MM.1S (cell line): ENCODE measurements around the gene YAF2.
"Not testable (repeated sequence)": the region's sequence is repeated elsewhere in the genome, so short reads cannot be mapped to it uniquely, and the experiment has no call there.

Experiments
- DNase-seq: peaks from one replicate; pipeline ENCODE4 v3.0.0-alpha.2; 2015
- H2AFZ ChIP-seq: fragments of 300-600 bp; sonication (generic); 2 replicates; pipeline ENCODE4 v1.6.0; 2016; ENCODE audit warnings: antibody characterized with exemption, low read length
- H3F3A ChIP-seq: fragments of 300-600 bp; sonication (generic); 2 replicates; pipeline ENCODE4 v1.6.1; 2016; ENCODE audit warnings: mild to moderate bottlenecking, antibody characterized with exemption, low read length, moderate library complexity, mixed read lengths; ENCODE audit not compliant: insufficient read depth
- H3K27ac ChIP-seq: fragments of 300-600 bp; sonication (generic); 2 replicates; pipeline ENCODE4 v1.5.1; 2016; ENCODE audit warnings: mild to moderate bottlenecking, low read length
- H3K27me3 ChIP-seq: fragments of 300-600 bp; sonication (generic); replicated peaks from 2 replicates; pipeline ENCODE4 v1.6.0; 2016; ENCODE audit warnings: low read length; ENCODE audit not compliant: insufficient read depth
- H3K36me3 ChIP-seq: fragments of 300-600 bp; sonication (generic); replicated peaks from 2 replicates; pipeline ENCODE4 v1.6.1; 2016; ENCODE audit warnings: mild to moderate bottlenecking, low read length, mixed read lengths; ENCODE audit not compliant: insufficient read depth
- H3K4me1 ChIP-seq: fragments of 300-600 bp; sonication (generic); 2 replicates; pipeline ENCODE4 v1.6.1; 2016; ENCODE audit warnings: low read length, mixed read lengths
- H3K4me2 ChIP-seq: fragments of 300-600 bp; sonication (generic); 2 replicates; pipeline ENCODE4 v1.6.0; 2016; ENCODE audit warnings: low read depth, low read length
- H3K4me3 ChIP-seq: fragments of 300-600 bp; sonication (generic); 2 replicates; pipeline ENCODE4 v1.5.1; 2016; ENCODE audit warnings: low read length, mixed read lengths
- H3K79me2 ChIP-seq: fragments of 300-600 bp; sonication (generic); 2 replicates; pipeline ENCODE4 v1.6.1; 2016; ENCODE audit warnings: mixed run types, low read length, mixed read lengths
- H3K9ac ChIP-seq: fragments of 300-600 bp; sonication (generic); 2 replicates; pipeline ENCODE4 v1.6.1; 2016; ENCODE audit warnings: low read length, mixed read lengths
- H3K9me2 ChIP-seq: fragments of 300-600 bp; sonication (generic); replicated peaks from 2 replicates; pipeline ENCODE4 v1.6.1; 2016; ENCODE audit warnings: mild to moderate bottlenecking, low read length, mixed read lengths; ENCODE audit not compliant: insufficient read depth
- H3K9me3 ChIP-seq: fragments of 300-600 bp; sonication (generic); replicated peaks from 2 replicates; pipeline ENCODE4 v1.6.1; 2016; ENCODE audit warnings: mild to moderate bottlenecking, low read length, mixed read lengths; ENCODE audit not compliant: insufficient read depth
- H4K20me1 ChIP-seq: fragments of 300-600 bp; sonication (generic); 2 replicates; pipeline ENCODE4 v1.6.1; 2016; ENCODE audit warnings: mild to moderate bottlenecking, low read length, moderate library complexity, mixed read lengths; ENCODE audit not compliant: insufficient read depth
- EZH2 ChIP-seq: fragments of 300-600 bp; sonication (generic); optimal IDR thresholded peaks from 2 replicates; pipeline ENCODE3; 2017; ENCODE audit warnings: low read depth, mild to moderate bottlenecking, antibody characterized with exemption, low read length, mixed read lengths
- EZH2phosphoT487 ChIP-seq: fragments of 300-600 bp; sonication (generic); IDR thresholded peaks from 2 replicates; pipeline ENCODE4 v1.6.1; 2018; ENCODE audit warnings: antibody characterized with exemption, low read length
- TF ChIP-seq, protein P1 (sequence below): fragments of 300-600 bp; sonication (generic); IDR thresholded peaks from 2 replicates; pipeline ENCODE4 v1.5.1; 2016; ENCODE audit warnings: antibody characterized with exemption, low read length, mixed read lengths

YAF2 gene

GRCh38 chr12:42192258-42192657 is 45.8 kb downstream of the YAF2 start:
- no peak overlapping the region for H2AFZ ChIP-seq
- no peak overlapping the region for H3K4me3 ChIP-seq
- no peaks in the 10 kb centered on the region for H3K9me3 ChIP-seq
- no peak for DNase-seq
- no peaks in the 10 kb centered on the region for H3F3A ChIP-seq
- no peak for TF ChIP-seq EZH2
- TF ChIP-seq, protein P1, sequence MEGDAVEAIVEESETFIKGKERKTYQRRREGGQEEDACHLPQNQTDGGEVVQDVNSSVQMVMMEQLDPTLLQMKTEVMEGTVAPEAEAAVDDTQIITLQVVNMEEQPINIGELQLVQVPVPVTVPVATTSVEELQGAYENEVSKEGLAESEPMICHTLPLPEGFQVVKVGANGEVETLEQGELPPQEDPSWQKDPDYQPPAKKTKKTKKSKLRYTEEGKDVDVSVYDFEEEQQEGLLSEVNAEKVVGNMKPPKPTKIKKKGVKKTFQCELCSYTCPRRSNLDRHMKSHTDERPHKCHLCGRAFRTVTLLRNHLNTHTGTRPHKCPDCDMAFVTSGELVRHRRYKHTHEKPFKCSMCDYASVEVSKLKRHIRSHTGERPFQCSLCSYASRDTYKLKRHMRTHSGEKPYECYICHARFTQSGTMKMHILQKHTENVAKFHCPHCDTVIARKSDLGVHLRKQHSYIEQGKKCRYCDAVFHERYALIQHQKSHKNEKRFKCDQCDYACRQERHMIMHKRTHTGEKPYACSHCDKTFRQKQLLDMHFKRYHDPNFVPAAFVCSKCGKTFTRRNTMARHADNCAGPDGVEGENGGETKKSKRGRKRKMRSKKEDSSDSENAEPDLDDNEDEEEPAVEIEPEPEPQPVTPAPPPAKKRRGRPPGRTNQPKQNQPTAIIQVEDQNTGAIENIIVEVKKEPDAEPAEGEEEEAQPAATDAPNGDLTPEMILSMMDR, result no peak
- no peak for TF ChIP-seq EZH2phosphoT487
- no peaks in the 10 kb centered on the region for H3K4me1 ChIP-seq
- H3K27me3 ChIP-seq, result no peaks in the 10 kb centered on the region
- no peak overlapping the region for H3K9ac ChIP-seq
- H3K36me3 ChIP-seq, result 0 out of 2 replicates have a peak, but pooled peaks cover 3% of the 10 kb centered on the region
- no peaks in the 10 kb centered on the region for H3K79me2 ChIP-seq
- H4K20me1 ChIP-seq, result no peaks in the 10 kb centered on the region
- no peaks in the 10 kb centered on the region for H3K9me2 ChIP-seq
- H3K4me2 ChIP-seq, result no peak overlapping the region
- no peak overlapping the region for H3K27ac ChIP-seq

GRCh38 chr12:42190376-42190775 is 47.7 kb downstream of the YAF2 start:
- Histone ChIP-seq H3K36me3 (no peaks in the 10 kb centered on the region), H3K9me2 (no peaks in the 10 kb centered on the region), H3K27ac (no peak overlapping the region), H2AFZ (no peak overlapping the region), H3K4me3 (no peak overlapping the region), H3K27me3 (no peaks in the 10 kb centered on the region), H3F3A (no peaks in the 10 kb centered on the region), H3K79me2 (no peaks in the 10 kb centered on the region), H4K20me1 (no peaks in the 10 kb centered on the region), H3K9me3 (no peaks in the 10 kb centered on the region), H3K4me1 (no peaks in the 10 kb centered on the region), H3K4me2 (no peak overlapping the region), H3K9ac (no peak overlapping the region)
- no peak for DNase-seq
- TF ChIP-seq EZH2phosphoT487 (no peak), EZH2 (no peak)
- TF ChIP-seq, protein P1, result no peak

DNA sequence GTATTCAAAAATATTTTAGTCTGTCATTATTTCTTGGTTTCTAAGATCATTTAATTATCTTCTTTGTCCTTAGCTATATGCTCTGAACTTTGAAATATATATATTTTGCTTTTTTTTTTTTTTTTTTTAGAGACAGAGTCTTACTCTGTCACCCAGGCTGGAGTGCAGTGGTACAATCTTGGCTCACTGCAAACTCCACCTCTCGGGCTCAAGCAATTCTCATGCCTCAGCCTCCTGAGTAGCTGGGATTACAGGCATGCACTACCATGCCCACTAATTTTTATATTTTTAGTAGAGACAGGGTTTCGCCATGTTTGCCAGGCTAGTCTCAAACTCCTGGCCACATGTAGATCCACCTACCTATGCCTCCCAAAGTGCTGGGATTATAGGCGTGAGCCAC is 49.8 kb downstream of the YAF2 start:
- H3K27me3 ChIP-seq, H3K9me2 ChIP-seq, H3K36me3 ChIP-seq, H3K27ac ChIP-seq, H3F3A ChIP-seq, H3K4me3 ChIP-seq, DNase-seq, H3K9me3 ChIP-seq, H2AFZ ChIP-seq, H4K20me1 ChIP-seq, H3K4me1 ChIP-seq, H3K79me2 ChIP-seq, H3K9ac ChIP-seq, H3K4me2 ChIP-seq: not testable (repeated sequence)

GRCh38 chr12:42187799-42188198 is 50.2 kb downstream of the YAF2 start:
- Histone ChIP-seq H3K79me2 (no peaks in the 10 kb centered on the region), H3K9me3 (no peaks in the 10 kb centered on the region), H3K4me2 (no peak overlapping the region), H3F3A (no peaks in the 10 kb centered on the region), H3K9me2 (no peaks in the 10 kb centered on the region), H3K9ac (no peak overlapping the region), H3K27ac (no peak overlapping the region), H3K27me3 (no peaks in the 10 kb centered on the region), H3K4me3 (no peak overlapping the region), H3K4me1 (no peaks in the 10 kb centered on the region), H3K36me3 (no peaks in the 10 kb centered on the region), H4K20me1 (no peaks in the 10 kb centered on the region), H2AFZ (no peak overlapping the region)
- TF ChIP-seq, protein P1, result no peak
- TF ChIP-seq EZH2, result no peak
- no peak for TF ChIP-seq EZH2phosphoT487
- DNase-seq, result no peak
